Activated CD4-positive, alpha-beta T cell treated with anti-CD3 and anti-CD28 coated beads for 24 hours (primary cell): ENCODE data around the gene UPB1.
"Not testable (repeated sequence)": the region's sequence is repeated elsewhere in the genome, so short reads cannot be mapped to it uniquely, and the experiment has no call there.

Experiments
- DNase-seq, 2 donors: peaks; one replicate each; pipeline ENCODE4 v3.0.0-alpha.2; 2020; ENCODE audit warnings: low read depth in 2 of 2

UPB1 gene

DNA sequence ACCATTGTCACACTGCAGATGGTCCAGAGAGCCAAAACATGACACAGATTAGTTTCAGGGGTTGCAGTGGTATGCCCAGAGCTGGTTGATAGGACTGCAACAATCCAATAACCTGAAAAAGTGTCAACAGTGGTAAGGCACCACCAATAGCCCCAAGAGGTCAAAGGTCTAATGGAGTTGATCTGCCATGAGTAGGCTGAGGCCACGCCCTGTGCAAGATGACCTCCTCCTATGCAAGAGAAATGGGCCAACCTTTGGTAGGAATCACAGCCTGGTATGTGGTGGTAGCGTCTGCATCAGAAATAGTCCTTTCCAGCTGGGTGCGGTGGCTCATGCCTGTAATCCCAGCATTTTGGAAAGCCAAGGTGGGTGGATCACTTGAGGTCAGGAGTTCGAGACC, 40.2 kb downstream of the UPB1 start:
- DNase-seq, result no peak

DNA sequence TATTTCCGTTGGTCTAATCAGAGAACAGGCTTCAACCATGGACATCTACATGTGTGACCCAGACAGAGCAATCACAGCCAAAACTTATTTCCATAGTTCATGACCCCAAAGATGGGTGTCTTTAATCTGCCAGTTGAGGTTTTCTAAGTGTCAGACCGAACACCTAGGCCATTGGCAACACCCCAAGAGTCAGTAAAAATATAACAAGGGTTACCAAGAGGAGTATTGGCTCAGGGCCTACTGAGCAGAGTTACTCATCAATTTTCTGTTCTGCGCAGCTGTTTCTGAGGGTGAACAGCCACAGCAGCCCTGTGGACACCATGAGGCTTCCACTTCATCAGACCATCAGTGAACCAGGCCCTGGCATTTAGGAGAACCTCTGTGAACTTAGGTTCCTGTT, 41.0 kb downstream of the UPB1 start:
- no peak for DNase-seq

GRCh38 chr22:24540470-24540869, 45.3 kb downstream of the UPB1 start:
- DNase-seq, result no peak

DNA sequence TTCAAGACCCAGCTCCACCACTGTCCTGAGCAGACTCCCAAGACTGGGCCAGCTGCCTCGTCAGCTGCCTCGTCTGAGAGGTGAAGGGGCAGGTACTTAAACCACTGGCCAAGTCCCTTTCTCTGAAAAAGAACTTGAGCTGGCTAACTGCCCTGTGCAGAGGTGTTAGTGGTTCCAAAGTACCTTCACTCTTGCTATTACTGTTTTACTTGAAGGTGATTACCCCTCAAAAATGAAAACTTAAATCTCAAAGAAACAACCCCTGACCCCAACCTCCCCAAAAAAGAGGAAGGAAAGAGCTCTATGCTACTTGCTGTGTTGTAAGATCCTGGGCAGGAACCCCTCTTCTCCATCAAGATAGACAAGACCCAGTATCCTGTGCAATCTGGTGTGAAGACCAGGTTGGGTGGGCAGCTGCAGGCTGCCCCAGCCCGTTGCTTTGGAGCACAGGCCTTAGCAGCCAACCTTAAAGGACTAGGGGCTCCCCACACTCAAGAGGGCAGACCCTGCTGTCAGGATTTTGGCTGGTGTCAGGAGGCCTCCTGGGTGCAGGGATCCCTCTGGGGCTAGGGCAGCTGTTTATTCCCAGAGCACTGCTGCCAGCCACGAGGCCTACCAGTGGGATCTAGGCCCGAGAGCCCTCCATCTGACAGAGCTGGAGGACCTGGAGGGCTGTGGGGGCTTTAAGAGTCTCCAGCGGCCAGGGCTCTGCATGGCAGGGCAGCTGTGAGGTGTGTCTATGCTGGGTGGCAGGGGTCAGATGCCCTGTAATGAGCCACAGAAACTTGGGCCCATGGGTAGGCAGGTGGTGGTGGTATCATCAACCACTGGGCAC, 46.8 kb downstream of the UPB1 start:
- no peak for DNase-seq

GRCh38 chr22:24542641-24543040, 47.5 kb downstream of the UPB1 start:
- DNase-seq, result no peak

GRCh38 chr22:24543185-24543601, 48.1 kb downstream of the UPB1 start:
- DNase-seq, result no peak

- DNase-seq, result no peak
Measured at GRCh38 chr22:24543679-24544243, 48.6 kb downstream of the UPB1 start.

- DNase-seq, result no peak
Measured at GRCh38 chr22:24548812-24549211, 53.7 kb downstream of the UPB1 start.

DNA sequence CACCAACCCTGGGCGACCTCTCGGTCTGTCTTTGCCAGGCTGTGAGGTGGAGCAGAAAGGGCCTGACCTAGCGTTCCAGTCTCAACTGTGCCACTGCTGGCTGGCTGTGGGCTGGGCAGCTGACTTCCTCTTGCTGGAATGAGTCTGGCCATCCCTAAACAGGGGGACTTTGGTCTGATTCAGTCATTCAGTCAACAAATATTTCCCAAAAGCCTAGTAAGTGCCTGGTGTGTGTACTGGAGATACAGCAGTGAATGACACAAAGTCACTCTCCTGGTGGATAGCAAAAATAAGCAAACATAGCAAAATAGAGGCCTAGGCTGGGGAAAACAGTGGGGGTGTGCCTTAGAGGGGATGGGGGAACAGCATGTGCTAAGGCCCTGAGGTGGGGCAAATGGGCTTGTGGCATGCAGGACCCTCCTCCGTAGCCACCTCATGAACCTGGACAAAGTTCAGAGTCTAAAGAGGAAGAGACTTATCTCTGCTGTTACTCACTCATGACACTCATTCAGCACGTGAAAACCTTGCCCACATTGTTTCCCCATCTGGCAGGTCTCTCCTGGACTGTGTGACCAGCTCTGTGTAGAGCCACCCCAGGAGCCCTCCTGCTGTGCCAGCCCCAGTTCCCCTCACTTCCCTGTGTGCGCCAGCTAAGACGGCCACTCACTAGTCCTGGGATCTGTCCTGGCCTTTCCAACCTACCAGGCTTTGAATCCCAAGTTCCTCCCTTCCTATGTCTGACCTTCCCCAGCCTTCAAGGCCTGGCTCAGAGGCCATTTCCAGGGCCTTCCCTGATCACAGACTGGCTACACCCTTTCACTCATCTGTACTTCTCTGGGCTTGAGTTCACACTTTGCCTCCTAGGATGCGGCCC, 55.1 kb downstream of the UPB1 start:
- DNase-seq, result no peak

DNA sequence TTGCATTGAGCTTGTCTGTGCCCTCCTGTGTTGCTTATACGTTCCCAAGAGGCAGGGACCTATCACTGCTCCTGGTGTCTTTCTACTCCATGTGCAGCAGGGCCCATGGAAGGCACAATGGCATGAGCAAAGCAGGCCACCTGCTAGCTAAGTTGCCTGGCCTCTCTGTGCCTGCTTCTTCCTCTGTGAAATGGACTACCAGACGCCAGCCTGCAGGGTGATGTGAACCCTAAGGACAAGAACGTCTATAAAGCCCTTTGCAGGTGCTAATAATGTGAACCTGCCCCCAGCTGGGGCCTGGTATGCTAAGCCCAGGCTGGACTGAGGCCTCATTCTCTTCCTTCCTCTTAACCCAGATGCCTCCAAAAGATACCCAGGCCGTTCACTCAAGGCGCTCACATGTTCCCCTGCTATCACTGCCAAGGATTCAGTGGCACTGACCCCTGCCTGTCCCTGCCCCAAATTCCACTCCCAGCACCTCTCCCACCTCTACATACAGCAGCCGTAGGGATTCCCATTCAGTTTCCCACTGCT, 55.8 kb downstream of the UPB1 start:
- no peak for DNase-seq

DNA sequence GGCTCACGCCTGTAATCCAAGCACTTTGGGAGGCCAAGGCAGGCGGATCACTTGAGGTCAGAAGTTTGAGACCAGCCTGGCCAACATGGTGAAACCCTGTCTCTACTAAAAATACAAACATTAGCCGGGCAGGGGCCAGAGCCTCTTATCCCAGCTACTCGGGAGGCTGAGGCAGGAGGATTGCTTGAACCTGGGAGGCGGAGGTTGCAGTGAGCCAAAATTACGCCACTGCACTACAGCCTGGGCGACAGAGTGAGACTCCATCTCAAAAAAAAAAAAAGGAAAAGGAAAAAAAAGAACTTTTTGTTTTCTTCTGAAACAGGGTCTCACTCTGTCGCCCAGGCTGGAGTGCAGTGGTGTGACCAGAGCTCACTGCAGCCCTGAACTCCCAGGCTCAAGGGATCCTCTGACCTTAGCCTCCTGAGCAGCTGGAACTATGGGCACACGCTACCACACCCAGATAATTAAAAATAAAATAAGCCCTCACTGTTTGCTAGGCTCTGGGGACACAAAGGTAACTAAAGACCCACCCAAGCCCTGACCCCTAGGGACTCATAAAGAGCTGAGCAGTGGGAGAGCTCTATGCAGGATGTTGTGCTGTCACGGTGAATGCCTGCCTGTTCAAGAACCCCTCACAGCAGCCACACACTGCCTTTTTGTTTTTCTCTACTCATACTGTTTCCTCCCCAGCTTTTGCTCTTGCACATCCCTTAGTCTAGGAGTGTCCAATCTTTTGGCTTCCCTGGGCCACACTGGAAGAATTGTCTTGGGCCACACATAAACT, 57.6 kb downstream of the UPB1 start:
- not testable (repeated sequence) for DNase-seq

GRCh38 chr22:24553597-24554312, 58.6 kb downstream of the UPB1 start:
- no peak for DNase-seq

DNA sequence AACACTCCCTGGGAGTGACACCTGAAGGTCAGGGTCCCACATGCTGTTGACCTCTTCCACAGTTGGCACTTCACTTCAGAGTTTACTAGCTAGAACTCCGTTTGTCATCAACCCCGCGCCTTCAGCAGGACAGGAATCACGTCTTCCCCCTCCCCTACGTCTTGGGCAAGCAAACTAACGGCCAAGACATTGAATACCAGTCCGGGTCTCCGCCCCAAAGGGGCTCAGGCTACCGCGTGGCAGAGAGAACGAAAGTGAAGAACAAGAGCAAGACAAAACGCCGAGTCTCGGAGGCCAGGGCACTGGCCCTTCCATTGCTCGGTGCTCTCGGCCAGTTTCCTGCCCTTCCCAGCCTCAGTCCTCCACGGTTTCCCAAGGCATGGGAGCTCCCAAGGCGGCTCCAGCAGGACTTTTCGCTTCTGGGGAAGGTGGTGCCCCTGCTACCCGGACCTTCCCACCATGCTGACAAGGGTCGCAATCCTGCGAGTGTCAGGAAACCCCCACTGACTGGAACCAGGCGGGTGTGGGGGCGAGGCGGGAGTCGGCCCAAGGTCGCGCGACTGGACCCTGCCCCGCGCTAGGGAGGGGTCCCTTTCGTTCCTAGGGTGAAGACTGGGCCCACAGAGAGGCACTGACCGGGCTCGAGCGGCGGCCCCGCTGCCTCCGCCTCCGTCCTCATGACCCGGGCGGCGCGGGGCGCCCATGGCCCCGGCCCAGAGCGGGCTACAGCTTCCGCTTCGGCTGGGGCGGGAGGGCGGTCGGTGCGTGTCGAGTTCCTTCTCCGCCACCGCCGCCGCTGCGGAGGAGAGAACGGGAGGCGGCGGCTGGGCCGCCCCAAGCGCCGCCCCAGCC, 59.4 kb downstream of the UPB1 start, which contains the start of gene GUCD1:
Gene GUCD1, minus strand, starts transcription at position 826 of the 852 bp plus-strand sequence. Its CDS starts 147 bp downstream, at position 679.
- DNase-seq, result peak in 1 of 2 donors; percentile 12

GRCh38 chr22:24555165-24556039, 60.3 kb downstream of the UPB1 start, which contains the start of gene SNRPD3:
TSS of gene SNRPD3 (plus strand) at chr22:24555999. CDS start at chr22:24557675, 1,676 bp downstream.
- DNase-seq, result peak; percentile 100

DNA sequence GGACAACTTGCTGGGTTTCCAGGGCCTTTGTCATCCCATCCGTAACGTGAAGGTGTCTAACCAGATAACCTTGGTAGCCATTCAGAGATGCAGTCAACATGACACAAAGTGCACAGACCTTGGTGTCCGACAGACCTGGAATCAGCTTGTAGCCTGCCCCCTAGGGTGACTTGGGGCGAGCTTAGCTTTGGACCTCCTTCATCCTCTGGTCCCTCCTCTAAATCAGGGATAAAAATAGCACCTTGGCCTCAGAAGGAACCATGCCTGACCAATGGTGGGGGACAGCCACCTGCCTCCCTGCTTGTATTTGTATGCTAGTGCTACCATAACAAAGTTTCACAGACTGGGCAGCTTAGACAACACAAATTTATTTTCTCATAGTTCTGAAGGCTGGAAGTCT, 64.3 kb downstream of the UPB1 start:
- DNase-seq, result no peak

GRCh38 chr22:24563246-24563645, 68.1 kb downstream of the UPB1 start:
- DNase-seq, result no peak

GRCh38 chr22:24564376-24565058, 69.4 kb downstream of the UPB1 start:
- DNase-seq, result no peak

DNA sequence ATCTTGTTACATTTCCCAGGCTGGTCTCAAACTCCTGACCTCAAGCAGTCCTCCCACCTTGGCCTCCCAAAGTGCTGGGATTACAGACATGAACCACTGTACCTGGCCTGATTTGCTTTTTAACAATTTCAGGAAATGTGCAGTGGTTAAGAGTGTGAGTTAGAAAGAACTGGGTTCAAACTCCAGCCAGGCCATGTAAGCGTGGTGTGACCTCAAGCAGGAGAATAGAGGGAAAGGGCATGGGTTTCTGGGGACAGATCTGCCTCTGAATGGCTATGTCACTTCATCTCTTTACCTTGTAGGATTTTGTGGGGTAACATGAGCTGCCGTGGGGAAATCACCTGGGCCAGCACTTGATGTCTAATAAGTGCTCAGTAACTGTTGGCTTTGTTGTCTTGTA, 69.9 kb downstream of the UPB1 start:
- DNase-seq, result no peak
